GM12891 (cell line): Measurements from ENCODE around the gene SLC22A12.

ENCODE experiments used
- DNase-seq: peaks from one replicate; pipeline ENCODE4 v3.0.0; 2011; ENCODE audit warnings: low spot score; ENCODE audit not compliant: insufficient read length
- FAIRE-seq: peaks from 2 replicates; lab custom pipeline; 2011; peaks lifted over from hg19 to GRCh38; lab: Jason Lieb, UNC
- PAX5 ChIP-seq: IDR thresholded peaks from 2 replicates; pipeline ENCODE4 v1.6.1; 2011; ENCODE audit warnings: low read length, moderate library complexity, mild to moderate bottlenecking; ENCODE audit not compliant: insufficient read depth, severe bottlenecking
- POLR2A ChIP-seq: IDR thresholded peaks from 2 replicates; pipeline ENCODE4 v1.6.1; 2011; ENCODE audit warnings: low read depth, low read length, control low read depth
- POLR2AphosphoS5 ChIP-seq: IDR thresholded peaks from 2 replicates; pipeline ENCODE4 v1.6.1; 2011; ENCODE audit warnings: low read depth, low read length, control low read depth
- POU2F2 ChIP-seq: IDR thresholded peaks from 2 replicates; pipeline ENCODE4 v1.6.1; 2011; ENCODE audit warnings: low read depth, mild to moderate bottlenecking, control low read depth, low read length, moderate library complexity
- SPI1 ChIP-seq: IDR thresholded peaks from 2 replicates; pipeline ENCODE4 v1.6.1; 2011; ENCODE audit warnings: low read depth, low read length, control low read depth
- TAF1 ChIP-seq: IDR thresholded peaks from 2 replicates; pipeline ENCODE4 v1.6.1; 2011; ENCODE audit warnings: low read depth, low read length, control low read depth

SLC22A12 gene

DNA sequence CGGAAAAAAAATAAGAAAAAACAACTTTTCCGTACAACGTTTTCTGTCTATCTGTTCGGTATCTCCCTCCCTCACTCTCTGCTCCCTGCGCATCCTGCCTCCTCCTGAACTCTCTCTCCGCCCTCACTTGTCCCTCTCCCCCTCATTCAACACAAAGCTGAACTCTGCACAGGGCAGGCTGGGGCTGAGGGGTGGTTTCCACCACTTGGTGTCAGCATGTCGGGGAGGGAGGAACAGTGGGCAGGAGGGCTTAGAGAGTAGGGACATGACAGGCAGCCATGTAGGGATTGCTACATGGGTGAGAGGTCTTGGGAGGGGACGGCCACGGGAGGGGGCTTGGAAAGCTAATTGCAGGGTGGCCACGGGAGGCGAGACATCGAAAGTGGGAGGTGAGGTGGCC, 17.6 kb downstream of the SLC22A12 start:
- FAIRE-seq (no peak), DNase-seq (no peak)
- TF ChIP-seq PAX5 (no peak), TAF1 (no peak), POLR2AphosphoS5 (no peak), POLR2A (no peak), POU2F2 (no peak), SPI1 (no peak)

- FAIRE-seq (no peak), DNase-seq (no peak)
Measured at GRCh38 chr11:64609436-64610047, 18.5 kb downstream of the SLC22A12 start.

DNA sequence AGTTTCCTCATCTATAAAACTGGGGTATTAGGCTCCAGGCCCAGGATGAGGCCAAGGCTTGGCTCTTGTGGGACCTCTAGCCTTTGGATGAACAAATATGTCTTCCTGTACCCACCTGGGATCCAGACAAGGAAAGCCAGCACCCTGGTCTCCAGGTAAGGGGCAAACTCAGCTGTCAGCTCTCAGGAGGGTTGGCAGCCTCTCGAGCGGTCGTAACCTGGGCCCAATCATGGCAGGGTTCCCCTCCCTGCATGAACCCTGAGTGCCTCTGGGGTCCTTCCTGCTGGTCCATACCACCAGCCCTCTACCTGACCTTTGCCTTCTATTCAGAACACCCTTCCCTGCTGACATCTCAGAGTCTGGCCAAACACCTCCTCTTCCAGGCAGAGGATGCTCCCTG, 19.6 kb downstream of the SLC22A12 start:
- TF ChIP-seq PAX5 (no peak), POLR2AphosphoS5 (no peak), POLR2A (no peak), POU2F2 (no peak), SPI1 (no peak), TAF1 (no peak)
- FAIRE-seq (no peak), DNase-seq (no peak)

More at GRCh38 chr11:64609436-64610047, 18.5 kb downstream of the SLC22A12 start:
- TF ChIP-seq POU2F2 (no peak), TAF1 (no peak), POLR2AphosphoS5 (no peak), SPI1 (no peak), PAX5 (no peak), POLR2A (no peak)

DNA sequence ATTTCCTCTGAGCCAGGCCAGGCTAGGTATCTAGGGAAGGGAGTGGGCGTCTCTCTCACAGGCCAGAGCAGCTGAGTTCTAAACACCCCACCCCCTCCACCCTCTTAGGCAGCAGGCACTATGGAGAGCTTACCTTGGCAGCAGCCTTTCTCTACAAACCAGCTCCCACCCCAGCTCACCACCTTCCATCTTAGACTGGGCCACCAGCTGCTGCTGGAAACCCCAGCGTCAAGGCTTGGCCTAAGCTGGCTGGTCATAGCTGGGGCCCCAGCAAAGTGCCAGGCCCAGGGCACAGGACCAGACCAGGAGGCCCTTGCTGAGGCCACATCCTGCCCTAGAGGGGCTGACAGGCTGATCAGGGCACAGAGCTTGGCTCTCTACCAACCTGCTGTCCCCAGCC, 20.2 kb downstream of the SLC22A12 start:
- no peak for FAIRE-seq
- DNase-seq = no peak
- no peak for TF ChIP-seq TAF1
- no peak for TF ChIP-seq POLR2A
- no peak for TF ChIP-seq POLR2AphosphoS5
- no peak for TF ChIP-seq PAX5
- TF ChIP-seq POU2F2 = no peak
- no peak for TF ChIP-seq SPI1

DNA sequence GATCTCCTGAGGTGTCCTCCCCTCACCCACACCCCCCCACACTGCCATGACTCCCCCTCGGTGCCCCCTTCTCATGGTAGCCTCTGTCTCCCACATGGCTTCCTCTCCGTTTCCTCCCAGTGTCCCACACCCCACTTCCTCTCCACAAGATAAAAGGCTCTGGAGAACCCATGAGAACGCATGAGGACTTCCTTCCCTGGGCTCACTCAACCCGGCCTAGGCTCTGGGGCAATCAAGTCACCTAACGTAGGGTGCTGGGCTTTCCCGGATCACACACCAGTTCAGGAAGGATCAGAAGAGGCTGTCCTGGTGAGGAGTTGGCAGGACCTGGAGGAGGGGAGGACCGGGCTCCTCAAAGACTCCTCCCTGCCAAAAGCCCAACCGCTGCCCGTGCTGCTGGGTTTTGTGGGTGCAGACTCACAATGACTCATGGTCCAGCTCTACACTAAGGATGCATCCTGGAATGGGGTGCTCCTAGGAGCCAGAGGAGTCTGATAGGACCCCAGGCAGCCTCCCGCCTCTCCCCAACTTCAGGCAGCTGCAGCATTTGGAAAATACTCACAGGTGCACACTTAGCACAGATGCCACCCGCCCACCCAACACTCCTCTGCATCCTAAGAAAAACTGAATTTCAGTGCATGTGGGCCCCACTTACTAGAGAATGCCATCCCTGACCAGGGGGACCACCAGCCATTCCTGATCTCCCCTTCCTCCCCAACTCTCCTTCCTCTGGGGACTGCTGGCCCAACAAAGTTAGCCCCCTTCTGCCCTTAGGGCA, 21.0 kb downstream of the SLC22A12 start:
- TF ChIP-seq PAX5 = no peak
- no peak for TF ChIP-seq SPI1
- TF ChIP-seq TAF1 = no peak
- no peak for TF ChIP-seq POLR2AphosphoS5
- no peak for TF ChIP-seq POLR2A
- no peak for FAIRE-seq
- no peak for DNase-seq

DNA sequence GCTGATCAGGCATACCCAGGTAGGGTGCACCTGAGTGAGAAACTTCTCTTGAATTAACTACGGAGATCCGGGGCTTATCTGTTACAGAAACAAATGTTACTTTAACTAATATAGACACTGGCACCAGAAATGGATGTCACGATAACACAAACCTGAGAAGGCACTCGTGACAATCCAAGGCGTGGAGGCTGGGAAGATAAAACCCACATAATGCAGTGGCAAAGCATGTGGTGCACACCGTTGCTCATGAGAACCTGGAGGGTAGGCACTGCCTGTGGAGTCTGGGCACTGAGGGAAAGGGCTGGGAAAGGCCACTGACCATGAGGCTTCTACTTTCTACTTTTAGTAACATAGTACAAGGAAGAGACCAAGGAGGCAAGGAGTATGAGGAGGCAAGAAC, 22.6 kb downstream of the SLC22A12 start:
- DNase-seq = no peak
- no peak for FAIRE-seq
- TF ChIP-seq SPI1 (no peak), POLR2AphosphoS5 (no peak), TAF1 (no peak), POLR2A (no peak), PAX5 (no peak), POU2F2 (no peak)

GRCh38 chr11:64614917-64615316, 23.9 kb downstream of the SLC22A12 start:
- TF ChIP-seq SPI1 = no peak
- no peak for TF ChIP-seq PAX5
- no peak for TF ChIP-seq POLR2AphosphoS5
- TF ChIP-seq POLR2A = no peak
- TF ChIP-seq TAF1 = no peak
- TF ChIP-seq POU2F2 = no peak
- no peak for FAIRE-seq
- DNase-seq = no peak

- FAIRE-seq = no peak
- no peak for DNase-seq
Measured at GRCh38 chr11:64616817-64617216, 25.8 kb downstream of the SLC22A12 start.

GRCh38 chr11:64619196-64619595, 28.2 kb downstream of the SLC22A12 start:
- no peak for FAIRE-seq
- TF ChIP-seq SPI1 (no peak), TAF1 (no peak), PAX5 (no peak), POLR2A (no peak), POU2F2 (no peak), POLR2AphosphoS5 (no peak)
- DNase-seq = no peak

More at GRCh38 chr11:64616817-64617216, 25.8 kb downstream of the SLC22A12 start:
- TF ChIP-seq POLR2A (no peak), SPI1 (no peak), TAF1 (no peak), PAX5 (no peak), POLR2AphosphoS5 (no peak), POU2F2 (no peak)
